GM06990 (cell line): Measurements from ENCODE around the gene PLK2.

Experiments
- DNase-seq: peaks from one replicate; pipeline ENCODE4 v3.0.0-alpha.2; 2011; ENCODE audit not compliant: insufficient read length; ENCODE audit errors: extremely low read depth
- H3K27me3 ChIP-seq: replicated peaks from 2 replicates; pipeline ENCODE4 v1.6.0; 2011; ENCODE audit warnings: low read length; ENCODE audit not compliant: control insufficient read depth, insufficient read depth
- H3K36me3 ChIP-seq: 2 replicates; pipeline ENCODE4 v1.5.1; 2011; ENCODE audit warnings: low read length; ENCODE audit not compliant: control insufficient read depth, insufficient read depth
- H3K4me3 ChIP-seq: replicated peaks from 2 replicates; pipeline ENCODE4 v1.5.1; 2011; ENCODE audit warnings: low read depth, mild to moderate bottlenecking, control low read depth, low read length
- TF ChIP-seq, protein P1 (sequence below): IDR thresholded peaks from 2 replicates; pipeline ENCODE4 v1.5.1; 2011; ENCODE audit warnings: low read length, control low read depth, mild to moderate bottlenecking, inconsistent platforms; ENCODE audit not compliant: insufficient read depth, poor library complexity, severe bottlenecking

PLK2 gene

DNA sequence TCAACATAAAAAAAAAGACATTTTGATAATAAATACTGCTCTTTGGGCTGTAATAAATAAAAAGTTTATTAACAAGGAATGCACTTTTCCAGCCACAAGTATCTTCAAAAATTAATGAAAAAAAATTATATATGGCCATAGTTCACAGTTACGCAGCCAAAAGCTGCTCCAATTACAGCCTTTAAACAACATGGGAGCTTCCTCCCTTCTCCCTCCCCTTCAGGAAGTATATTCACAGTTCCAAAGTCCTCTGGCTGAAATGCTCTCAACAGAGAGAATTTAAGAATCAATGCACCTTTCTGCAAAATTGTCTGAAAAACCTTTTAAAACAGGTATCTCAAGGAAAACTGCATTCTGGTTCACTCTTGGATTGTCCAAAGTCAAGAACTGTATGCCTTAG, 5.9 kb downstream of the PLK2 start:
- Histone ChIP-seq H3K4me3 (no peak overlapping the region), H3K36me3 (no peaks in the 10 kb centered on the region; the same call in 1 of the 2 replicates), H3K27me3 (no peaks in the 10 kb centered on the region)
- TF ChIP-seq, protein P1, sequence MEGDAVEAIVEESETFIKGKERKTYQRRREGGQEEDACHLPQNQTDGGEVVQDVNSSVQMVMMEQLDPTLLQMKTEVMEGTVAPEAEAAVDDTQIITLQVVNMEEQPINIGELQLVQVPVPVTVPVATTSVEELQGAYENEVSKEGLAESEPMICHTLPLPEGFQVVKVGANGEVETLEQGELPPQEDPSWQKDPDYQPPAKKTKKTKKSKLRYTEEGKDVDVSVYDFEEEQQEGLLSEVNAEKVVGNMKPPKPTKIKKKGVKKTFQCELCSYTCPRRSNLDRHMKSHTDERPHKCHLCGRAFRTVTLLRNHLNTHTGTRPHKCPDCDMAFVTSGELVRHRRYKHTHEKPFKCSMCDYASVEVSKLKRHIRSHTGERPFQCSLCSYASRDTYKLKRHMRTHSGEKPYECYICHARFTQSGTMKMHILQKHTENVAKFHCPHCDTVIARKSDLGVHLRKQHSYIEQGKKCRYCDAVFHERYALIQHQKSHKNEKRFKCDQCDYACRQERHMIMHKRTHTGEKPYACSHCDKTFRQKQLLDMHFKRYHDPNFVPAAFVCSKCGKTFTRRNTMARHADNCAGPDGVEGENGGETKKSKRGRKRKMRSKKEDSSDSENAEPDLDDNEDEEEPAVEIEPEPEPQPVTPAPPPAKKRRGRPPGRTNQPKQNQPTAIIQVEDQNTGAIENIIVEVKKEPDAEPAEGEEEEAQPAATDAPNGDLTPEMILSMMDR = no peak
- DNase-seq = no peak

DNA sequence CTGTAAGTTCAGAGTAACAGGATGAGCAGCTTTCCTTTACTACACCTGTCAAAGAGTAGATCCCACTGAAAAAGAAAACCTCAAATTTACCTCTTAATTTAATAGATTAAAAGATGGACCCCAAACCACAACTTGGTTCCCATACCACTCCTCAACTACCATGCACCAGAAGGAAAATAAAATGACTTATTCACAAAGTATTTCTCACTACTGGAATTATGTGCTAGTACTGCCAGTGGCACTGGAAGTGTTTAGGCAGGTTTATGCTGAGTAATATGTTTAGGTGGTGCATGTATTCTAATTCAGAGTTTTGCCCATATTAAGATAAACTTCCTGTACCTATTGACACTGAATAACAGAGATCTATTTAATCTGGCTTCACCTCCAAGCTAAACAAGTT, 6.6 kb downstream of the PLK2 start:
- no peak for DNase-seq
- TF ChIP-seq, protein P1 = no peak
- H3K36me3 ChIP-seq = no peaks in the 10 kb centered on the region; the same call in 1 of the 2 replicates
- H3K27me3 ChIP-seq = no peaks in the 10 kb centered on the region
- H3K4me3 ChIP-seq = no peak overlapping the region

DNA sequence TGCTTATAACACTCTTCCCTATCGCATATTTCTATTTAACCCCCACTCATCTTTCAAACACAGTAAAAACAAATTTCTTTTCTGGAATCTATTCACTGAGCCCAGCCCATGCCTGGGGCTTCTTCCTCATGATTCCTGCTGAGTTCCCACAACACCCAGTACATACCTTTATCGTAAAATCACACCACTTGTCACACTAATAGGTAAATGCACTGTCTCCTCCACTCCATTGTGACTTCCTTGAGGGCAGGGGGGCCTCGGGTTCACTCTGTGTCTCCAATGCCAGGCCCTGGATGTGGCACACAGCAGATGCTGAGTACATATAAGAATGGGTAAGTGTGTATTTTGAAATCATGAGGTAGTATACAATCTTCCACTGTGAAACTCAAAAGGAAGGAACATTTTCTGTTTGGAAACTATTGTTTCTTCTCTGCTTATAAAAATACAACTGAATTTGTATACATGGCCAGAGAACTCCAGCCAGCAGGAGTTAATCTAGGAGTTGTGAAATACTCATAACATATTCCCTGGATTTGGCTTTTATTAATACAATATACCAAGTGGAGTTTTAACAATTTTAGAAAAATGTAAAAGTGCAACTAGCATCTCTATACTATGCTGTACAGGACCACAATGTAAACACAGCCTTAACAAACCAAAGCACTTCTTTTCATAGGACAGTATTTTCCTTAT, 7.2 kb downstream of the PLK2 start:
- Histone ChIP-seq H3K27me3 (no peaks in the 10 kb centered on the region), H3K36me3 (no peaks in the 10 kb centered on the region; the same call in 1 of the 2 replicates), H3K4me3 (no peak overlapping the region)
- TF ChIP-seq, protein P1 = no peak
- DNase-seq = no peak

DNA sequence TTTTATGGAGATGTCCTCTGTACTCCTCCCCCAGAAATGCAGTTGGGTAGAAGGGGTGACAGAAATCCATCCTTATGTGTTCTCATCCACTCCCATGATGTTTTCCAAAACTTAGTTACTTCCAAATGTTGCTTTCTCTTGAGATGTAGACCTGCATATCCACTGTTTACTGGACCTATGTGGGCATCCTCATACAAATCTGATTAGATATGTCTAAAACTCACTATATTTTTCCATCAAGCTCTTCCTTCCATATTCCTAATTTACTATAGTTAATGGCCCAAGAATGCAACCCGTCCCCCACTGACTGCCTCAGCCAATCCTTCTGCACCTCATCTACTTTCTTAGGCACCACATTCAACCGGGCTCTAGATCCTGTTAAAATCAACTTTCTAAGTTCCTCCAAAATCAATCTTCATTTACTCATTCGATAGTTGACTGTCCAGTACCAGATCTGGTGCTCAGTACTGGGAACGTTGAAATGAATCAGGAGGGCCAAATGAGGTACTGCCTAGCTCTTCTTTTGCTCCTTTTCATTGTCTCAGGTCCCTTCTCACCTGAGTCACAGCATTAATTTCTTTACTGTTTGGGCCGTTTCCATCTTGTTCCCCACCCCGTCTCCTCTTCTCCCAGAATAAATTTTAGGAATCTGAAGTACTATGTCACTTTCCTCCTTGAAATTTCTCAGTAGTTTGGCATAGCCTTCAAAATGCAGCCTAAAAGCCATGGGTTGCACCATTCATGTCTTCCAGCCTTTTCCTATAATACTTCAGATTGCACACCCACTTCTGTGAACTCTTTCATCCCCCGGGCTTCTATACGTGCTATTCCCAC, 7.9 kb downstream of the PLK2 start:
- no peak for DNase-seq
- H3K4me3 ChIP-seq = no peak overlapping the region
- no peaks in the 10 kb centered on the region for H3K36me3 ChIP-seq
- H3K27me3 ChIP-seq = no peaks in the 10 kb centered on the region
- TF ChIP-seq, protein P1 = no peak

DNA sequence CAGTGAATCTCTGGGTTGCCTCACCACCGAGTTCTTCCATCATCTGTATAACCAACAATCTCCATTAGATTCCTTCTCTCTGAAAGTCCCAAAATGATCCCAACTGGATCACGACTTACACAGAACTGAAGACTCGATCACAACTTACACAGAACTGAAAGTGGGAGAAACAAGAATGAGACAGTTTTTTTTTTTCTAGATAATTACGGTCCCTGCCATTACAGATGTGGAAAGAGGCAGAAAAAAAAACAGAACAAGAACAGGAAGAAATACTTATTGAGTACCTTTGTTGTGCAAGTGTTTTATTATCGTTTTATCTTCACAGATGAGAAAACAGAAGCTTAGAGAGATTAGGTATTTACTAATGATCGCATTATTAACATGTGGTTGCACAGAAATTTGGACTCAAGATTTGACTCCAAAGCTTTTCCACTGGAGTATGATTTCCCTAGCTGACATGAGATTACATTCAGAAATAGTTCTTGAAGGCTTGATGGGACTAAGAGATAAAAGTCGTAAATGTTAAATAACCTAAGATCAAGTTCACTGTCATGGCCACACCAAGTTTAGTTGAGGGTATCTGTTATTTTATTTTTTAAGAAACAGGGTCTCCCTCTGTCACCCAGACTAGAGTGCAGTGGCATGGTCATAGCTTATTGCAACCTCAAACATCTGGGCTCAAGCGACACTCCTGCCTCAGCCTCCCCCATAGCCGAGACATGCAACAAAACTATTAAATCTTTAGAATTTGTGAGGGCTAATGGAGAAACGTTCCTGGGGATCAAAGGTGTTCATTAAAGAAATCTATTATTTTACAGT, 8.9 kb downstream of the PLK2 start:
- TF ChIP-seq, protein P1 = no peak
- no peak overlapping the region for H3K4me3 ChIP-seq
- H3K27me3 ChIP-seq = no peaks in the 10 kb centered on the region
- no peak for DNase-seq
- H3K36me3 ChIP-seq = no peaks in the 10 kb centered on the region
